A549 (cell line): ENCODE results near the gene FAHD2A. TPM values are rescaled to one million over a fixed set of nuclear protein-coding genes. Genes with fewer than 3 reads are reported as not detected.
A peak's percentile ranks its signal among the peaks of the same experiment; 100 is the strongest.
"Not testable (repeated sequence)": the region's sequence is repeated elsewhere in the genome, so short reads cannot be mapped to it uniquely, and the experiment has no call there.

Experiments
- ATAC-seq, 2 experiments: fragments of 200-7000 bp in 1 of 2; fragments of >200 bp in 1 of 2; cut with Nextera tagmentation in 1 of 2; cut with Tn5 transposase in 1 of 2; 3 replicates each; pipeline versions ENCODE4 v1.8.0 to v1.9.1; 2018 to 2020; ENCODE audit warnings: mild to moderate bottlenecking in 1 of 2, moderate library complexity in 1 of 2
- CTCF ChIA-PET: fragments of 300-600 bp; sonication (Branson Sonifier 250); formaldehyde crosslinking; extraction: SDS; loops from one replicate; lab custom pipeline; 2021; ENCODE audit warnings: antibody characterized with exemption, inconsistent platforms; lab: Yijun Ruan, JAX
- POLR2A ChIA-PET: fragments of 350-600 bp; formaldehyde crosslinking; extraction: SDS; loops from one replicate; lab custom pipeline; 2021; ENCODE audit warnings: antibody characterized with exemption, inconsistent platforms; lab: Yijun Ruan, JAX
- DNase-seq, 2 experiments: peaks; one replicate each; pipeline versions ENCODE4 v3.0.0 to v3.0.0-alpha.2; 2011 to 2016; ENCODE audit warnings: low read depth in 1 of 2, low spot score in 1 of 2
- FAIRE-seq: peaks from 2 replicates; lab custom pipeline; 2011; peaks lifted over from hg19 to GRCh38; lab: Jason Lieb, UNC
- H3K27ac ChIP-seq, 2 experiments: fragments of >200 bp; sonication (Bioruptor Twin); formaldehyde crosslinking; 3 replicates each; pipeline ENCODE4 v1.5.1; 2016 to 2017
- H3K4me1 ChIP-seq: fragments of >200 bp; sonication (Bioruptor Twin); formaldehyde crosslinking; 3 replicates; pipeline ENCODE4 v1.6.1; 2016
- H3K4me2 ChIP-seq: fragments of >200 bp; sonication (Bioruptor Twin); formaldehyde crosslinking; 3 replicates; pipeline ENCODE4 v1.6.1; 2016
- H3K4me3 ChIP-seq: fragments of >200 bp; sonication (Bioruptor Twin); formaldehyde crosslinking; 3 replicates; pipeline ENCODE4 v1.5.1; 2016
- H3K9me3 ChIP-seq: fragments of >200 bp; sonication (Bioruptor Twin); formaldehyde crosslinking; 3 replicates; pipeline ENCODE4 v1.6.1; 2016
- WGBS: methylation state at CpG from one replicate; pipeline ENCODE4 v1.1.6; 2017; ENCODE audit errors: missing lambda C conversion rate; 5-methylcytosine and 5-hydroxymethylcytosine counted together
- polyA plus RNA-seq, 4 experiments: library from polyadenylated mRNA; depleted of rRNA in 3 of 4; stranded (reverse); fragments of >200 nt; fragmentation: RNase III in 1 of 4; extraction: RNeasy Plus Mini Kit Qiagen cat#74134 plus additional on column Dnase treatment in 1 of 4; gene quantifications; 2 replicates in 3 of 4; 3 replicates in 1 of 4; pipeline ENCODE4 v1.2.3, GENCODE V29; 2011 to 2017

FAHD2A gene
- polyA plus RNA-seq, 2 of the 4 experiments (the other 2 are of a cell fraction): 28.1 to 33.0 TPM

DNA sequence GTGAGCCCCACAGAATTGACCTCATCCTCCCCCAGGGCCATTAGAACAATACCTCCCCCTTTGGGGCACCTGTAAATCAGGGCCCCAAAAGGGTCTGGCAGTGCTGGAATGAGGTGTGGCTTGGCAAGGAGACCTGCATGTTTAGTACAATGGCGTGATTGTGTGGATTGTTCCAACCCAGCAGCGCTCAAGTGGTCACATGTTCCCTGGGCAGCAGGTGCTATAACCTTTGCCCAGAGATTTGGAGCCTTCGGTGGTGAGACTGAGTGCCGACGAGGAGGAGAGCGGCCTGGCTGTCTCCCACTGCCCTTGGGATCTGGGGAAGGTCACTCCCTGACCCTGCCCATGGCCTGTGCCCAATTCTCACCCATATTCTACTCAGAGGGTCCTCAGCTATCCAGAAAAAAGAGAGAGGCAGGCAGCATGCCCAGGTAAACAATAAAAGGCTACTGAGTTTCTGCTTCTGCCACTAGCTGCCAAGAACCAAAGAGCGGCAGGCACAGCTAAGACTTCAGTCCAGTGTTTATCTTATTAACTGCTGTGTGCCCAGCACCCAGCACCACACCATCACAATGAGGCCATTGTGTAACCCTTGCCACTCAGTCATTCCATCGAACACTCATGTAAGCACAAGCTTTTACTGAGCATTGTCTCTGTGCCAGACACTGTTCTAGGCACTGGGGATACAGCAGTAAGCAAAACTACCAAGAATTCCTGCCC, 27.4 kb downstream of the FAHD2A start:
- DNase-seq, H3K4me3 ChIP-seq, POLR2A ChIA-PET, ATAC-seq, H3K27ac ChIP-seq, H3K4me1 ChIP-seq, H3K9me3 ChIP-seq, H3K4me2 ChIP-seq, CTCF ChIA-PET, FAIRE-seq: not testable (repeated sequence)
- WGBS: no CpG with 5 or more reads among the region's 8 CpGs

GRCh38 chr2:95433373-95433772, 30.9 kb downstream of the FAHD2A start:
- H3K27ac ChIP-seq, H3K4me3 ChIP-seq, DNase-seq, ATAC-seq, FAIRE-seq, CTCF ChIA-PET, H3K9me3 ChIP-seq, POLR2A ChIA-PET, H3K4me1 ChIP-seq, H3K4me2 ChIP-seq: not testable (repeated sequence)
- WGBS: 0% methylated on average over 1 of the region's 4 CpGs

- POLR2A ChIA-PET, H3K4me2 ChIP-seq, H3K9me3 ChIP-seq, FAIRE-seq, CTCF ChIA-PET, H3K27ac ChIP-seq, H3K4me1 ChIP-seq, H3K4me3 ChIP-seq, DNase-seq: not testable (repeated sequence)
- WGBS: 42% methylated on average over 2 of the region's 2 CpGs
- ATAC-seq: peak in 1 of 2 experiments; percentile 6; a peak in 2 of 6 replicates
These were observed 31.5 kb downstream of the FAHD2A start for GRCh38 chr2:95433973-95434372.

DNA sequence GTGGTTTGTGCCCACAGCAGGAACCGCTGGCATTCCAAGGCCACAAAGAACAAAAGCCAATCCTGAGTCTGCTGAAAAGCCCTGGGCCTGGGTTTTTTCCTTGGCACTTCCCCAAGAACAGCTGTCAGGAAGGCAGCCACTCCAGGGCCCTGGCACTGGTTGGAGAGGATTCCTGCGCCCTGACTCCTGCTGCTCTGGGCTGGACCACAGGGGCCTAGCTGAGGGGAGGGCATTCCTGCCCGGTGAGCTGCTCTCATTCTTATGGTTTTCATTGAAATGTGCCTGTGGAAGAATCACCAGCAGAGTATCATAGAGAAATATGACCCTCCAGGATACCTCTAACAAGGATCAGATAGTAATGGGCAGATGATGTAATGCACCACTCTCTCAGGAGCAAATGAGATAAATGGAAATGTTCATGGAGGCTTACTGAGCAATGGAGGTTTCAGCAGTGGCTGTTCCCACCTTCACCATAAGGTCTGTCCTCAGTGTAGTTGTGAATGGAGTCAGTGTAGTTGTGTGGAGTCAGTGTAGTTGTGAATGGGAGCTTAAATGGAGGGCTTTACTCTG, 32.1 kb downstream of the FAHD2A start:
- DNase-seq, CTCF ChIA-PET, H3K4me2 ChIP-seq, H3K4me1 ChIP-seq, FAIRE-seq, H3K9me3 ChIP-seq, H3K27ac ChIP-seq, H3K4me3 ChIP-seq, POLR2A ChIA-PET: not testable (repeated sequence)
- peak; percentile 85 to 87 for ATAC-seq
- WGBS: 0% methylated on average over 1 of the region's 3 CpGs

- ATAC-seq: peak in 1 of 2 experiments; percentile 31; a peak in 2 of 6 replicates
- H3K27ac ChIP-seq, FAIRE-seq, H3K4me1 ChIP-seq, POLR2A ChIA-PET, H3K4me2 ChIP-seq, H3K4me3 ChIP-seq, DNase-seq, CTCF ChIA-PET, H3K9me3 ChIP-seq: not testable (repeated sequence)
- WGBS: no CpG with 5 or more reads among the region's 30 CpGs
These were observed 32.8 kb downstream of the FAHD2A start for GRCh38 chr2:95435162-95435871.

DNA sequence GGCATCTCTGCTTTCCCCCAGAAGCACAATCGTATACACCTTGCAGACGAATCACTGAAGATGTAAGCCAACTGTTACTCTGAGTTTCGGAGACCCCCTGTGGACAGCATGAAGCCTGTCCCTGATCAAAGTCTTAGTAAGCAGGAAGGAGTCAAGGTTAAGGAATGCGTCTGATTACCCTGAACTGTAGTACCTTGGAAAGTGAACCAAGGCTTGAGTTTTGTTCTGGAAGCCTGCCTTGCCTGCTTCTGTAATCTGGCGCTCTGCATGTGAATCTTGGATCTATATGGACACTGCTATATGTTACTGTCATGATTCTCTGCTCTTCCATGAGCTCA, 33.3 kb downstream of the FAHD2A start:
- H3K4me2 ChIP-seq, H3K9me3 ChIP-seq, FAIRE-seq, H3K4me1 ChIP-seq, H3K27ac ChIP-seq, DNase-seq, H3K4me3 ChIP-seq, CTCF ChIA-PET, POLR2A ChIA-PET: not testable (repeated sequence)
- WGBS: 15% methylated on average over 3 of the region's 5 CpGs
- ATAC-seq: peak in 1 of 2 experiments; percentile 33; a peak in 3 of 6 replicates

- POLR2A ChIA-PET, CTCF ChIA-PET, H3K9me3 ChIP-seq, DNase-seq, H3K4me2 ChIP-seq, ATAC-seq, FAIRE-seq, H3K4me1 ChIP-seq, H3K27ac ChIP-seq, H3K4me3 ChIP-seq: not testable (repeated sequence)
- WGBS: no CpG with 5 or more reads among the region's 2 CpGs
These were observed 40.1 kb downstream of the FAHD2A start for GRCh38 chr2:95442474-95443099.

- H3K4me2 ChIP-seq, H3K27ac ChIP-seq, DNase-seq, CTCF ChIA-PET, H3K4me3 ChIP-seq, POLR2A ChIA-PET, H3K9me3 ChIP-seq, H3K4me1 ChIP-seq, FAIRE-seq, ATAC-seq: not testable (repeated sequence)
- WGBS: no CpG with 5 or more reads among the region's 2 CpGs
These were observed 42.8 kb downstream of the FAHD2A start for GRCh38 chr2:95445317-95445716.

- H3K4me1 ChIP-seq, POLR2A ChIA-PET, DNase-seq, H3K4me2 ChIP-seq, H3K4me3 ChIP-seq, CTCF ChIA-PET, FAIRE-seq, H3K27ac ChIP-seq, ATAC-seq, H3K9me3 ChIP-seq: not testable (repeated sequence)
- WGBS: no CpG with 5 or more reads among the region's 3 CpGs
These were observed 60.8 kb downstream of the FAHD2A start for GRCh38 chr2:95463292-95463691.
